Activated T-helper 17 cell treated with anti-CD3 and anti-CD28 coated beads, Interleukin-2, amount 50 U/mL, for 72 hours (primary cell): ENCODE results near the gene VWA3A. TPM values are rescaled to one million over a fixed set of nuclear protein-coding genes. Genes with fewer than 3 reads are reported as not detected.
"Not testable (repeated sequence)": the region's sequence is repeated elsewhere in the genome, so short reads cannot be mapped to it uniquely, and the experiment has no call there.

Experiments used
- ATAC-seq: fragments of 150-1000 bp; cut with Tn5 transposase; replicated peaks from 2 replicates; pipeline ENCODE4 v1.10.0; 2021; ENCODE audit warnings: mild to moderate bottlenecking, moderate library complexity
- H3K27ac Mint-ChIP-seq: one replicate; pipeline ENCODE4 v1.8.0; 2022; ENCODE audit warnings: mixed read lengths
- H3K27me3 Mint-ChIP-seq: one replicate; pipeline ENCODE4 v1.8.0; 2022; ENCODE audit warnings: mixed read lengths
- H3K36me3 Mint-ChIP-seq: one replicate; pipeline ENCODE4 v1.8.0; 2022; ENCODE audit warnings: low read depth, mild to moderate bottlenecking, mixed read lengths
- H3K4me1 Mint-ChIP-seq: one replicate; pipeline ENCODE4 v1.8.0; 2022; ENCODE audit warnings: mixed read lengths
- H3K4me3 Mint-ChIP-seq: one replicate; pipeline ENCODE4 v1.8.0; 2022; ENCODE audit warnings: mild to moderate bottlenecking, mixed read lengths
- H3K9me3 Mint-ChIP-seq: one replicate; pipeline ENCODE4 v1.8.0; 2022; ENCODE audit warnings: mixed read lengths
- total RNA-seq, 2 donors: library from RNA; stranded (reverse); gene quantifications; one replicate each; pipeline ENCODE4 v1.2.3, GENCODE V29; 2022

Gene VWA3A
- total RNA-seq, 2 donors from 2014 or later, result not detected

DNA sequence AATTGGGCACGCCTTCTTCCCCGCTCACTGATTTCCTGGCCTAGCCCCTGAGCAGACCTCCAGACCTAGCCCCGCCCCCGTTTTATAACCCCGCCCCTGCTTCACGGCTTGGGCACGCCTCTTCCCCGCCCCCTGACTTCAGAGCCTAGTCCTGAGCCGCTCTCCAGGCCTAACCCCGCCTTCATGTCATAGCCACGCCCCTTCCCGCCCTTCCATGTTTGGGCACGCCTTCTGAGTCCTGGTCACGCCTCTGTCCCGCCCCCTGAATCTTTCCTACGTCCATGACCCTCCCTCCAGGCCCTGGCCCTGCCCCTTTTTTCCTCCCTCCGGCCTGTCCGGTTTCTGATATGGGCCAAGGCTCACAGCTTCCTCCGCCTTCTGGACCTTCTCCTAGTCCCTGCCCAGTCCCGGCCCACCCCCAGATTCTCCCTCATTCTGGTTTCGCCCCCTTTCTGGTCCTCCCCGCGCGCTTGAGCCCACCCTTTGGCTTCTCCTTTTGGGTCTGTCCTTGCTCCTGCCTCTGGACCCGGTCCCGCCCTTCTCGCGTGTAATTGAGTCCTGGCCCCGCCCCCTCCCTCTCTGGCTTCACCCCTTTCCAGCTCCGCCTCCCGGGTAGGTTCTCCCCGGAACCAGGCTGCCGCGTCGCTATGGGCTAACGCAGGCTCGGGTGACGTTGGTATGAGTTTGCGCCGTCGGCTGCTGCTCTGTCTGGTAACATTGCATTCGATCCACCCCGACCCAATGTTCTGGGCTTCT lies 98.6 kb downstream of the VWA3A start:
- H3K4me3 Mint-ChIP-seq, result peak overlapping the region; percentile 99
- H3K4me1 Mint-ChIP-seq, result peaks cover 39% of the 10 kb centered on the region
- peak; percentile 67 for ATAC-seq
- peak overlapping the region; percentile 99 for H3K27ac Mint-ChIP-seq
- H3K36me3 Mint-ChIP-seq, result peaks cover 22% of the 10 kb centered on the region
- H3K27me3 Mint-ChIP-seq, result no peaks in the 10 kb centered on the region
- peaks cover 9% of the 10 kb centered on the region for H3K9me3 Mint-ChIP-seq

DNA sequence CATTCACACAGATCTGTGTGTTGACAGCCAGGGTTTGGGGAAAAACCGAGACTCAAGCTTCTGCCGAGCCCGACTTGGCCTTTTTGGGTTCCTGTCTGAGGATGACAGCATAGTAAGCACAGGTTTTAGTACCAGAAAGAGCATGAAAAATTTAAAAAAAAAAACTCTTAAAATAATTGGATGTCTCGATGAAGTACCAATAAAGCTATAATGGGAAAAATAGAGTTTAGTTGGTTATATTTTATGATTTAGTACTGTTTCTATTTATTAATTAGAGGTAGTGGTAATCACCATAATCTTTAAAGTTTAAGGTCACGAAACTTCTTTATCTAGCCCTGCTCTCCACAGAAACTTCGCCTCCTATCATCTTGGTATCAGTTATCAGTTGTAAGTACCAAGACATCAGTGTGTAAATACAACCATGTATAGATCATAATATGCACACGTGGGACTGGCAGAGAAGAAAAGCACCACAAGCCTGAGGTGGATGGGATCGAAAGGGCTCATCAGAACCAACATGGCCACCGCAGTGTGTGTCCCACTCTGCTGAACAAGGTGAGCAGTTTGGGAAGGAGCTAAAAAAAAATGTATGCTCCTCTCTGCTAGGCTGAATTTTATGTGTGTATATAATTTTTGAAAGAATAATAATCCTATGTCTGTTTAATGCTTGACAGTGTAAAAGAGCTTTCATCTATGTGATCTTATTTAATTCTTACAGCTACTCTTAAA lies 99.4 kb downstream of the VWA3A start:
- Mint-ChIP-seq H3K27me3 (no peaks in the 10 kb centered on the region), H3K9me3 (peaks cover 9% of the 10 kb centered on the region), H3K4me1 (peaks cover 39% of the 10 kb centered on the region), H3K36me3 (peaks cover 23% of the 10 kb centered on the region), H3K4me3 (peak overlapping the region; percentile 99), H3K27ac (peak overlapping the region; percentile 99)
- ATAC-seq, result no peak

DNA sequence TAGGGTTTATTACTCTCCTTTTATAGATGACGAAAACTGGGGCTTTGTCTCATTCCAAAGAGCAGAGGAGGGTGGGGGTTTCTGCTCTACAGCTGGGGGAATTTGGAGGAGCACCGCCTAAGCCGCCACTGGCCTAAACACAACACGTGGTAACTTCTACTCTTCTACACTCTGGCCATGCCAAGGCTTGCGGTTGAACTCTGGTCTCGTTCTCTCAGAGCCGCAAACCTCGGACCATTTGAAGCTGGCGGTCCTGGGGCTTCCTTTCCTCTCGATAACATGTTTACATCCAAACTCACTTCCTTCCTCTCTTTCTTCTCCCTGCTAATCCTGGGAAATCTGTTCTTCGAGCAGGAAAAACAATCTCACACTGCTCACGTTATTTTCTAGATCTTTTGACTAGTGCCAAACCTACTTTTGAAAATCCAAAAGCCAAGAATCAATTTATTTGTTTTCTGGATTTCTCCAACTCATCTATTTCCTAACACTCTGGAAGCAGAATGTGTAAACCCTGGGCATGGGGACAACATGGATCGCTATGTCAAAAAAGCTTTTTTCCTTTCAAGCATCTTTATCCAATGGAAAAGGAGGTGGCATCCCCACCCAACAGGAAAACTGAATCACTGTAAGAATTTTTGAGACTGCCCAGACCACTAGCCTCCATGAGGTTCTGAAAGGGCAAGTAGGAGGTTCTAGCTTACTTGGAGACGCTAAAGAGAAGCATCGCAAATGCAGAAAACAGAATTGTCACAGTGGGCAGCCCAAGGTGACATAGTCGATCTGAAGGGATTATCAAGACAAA lies 100.1 kb downstream of the VWA3A start:
- H3K27me3 Mint-ChIP-seq, result no peaks in the 10 kb centered on the region
- H3K27ac Mint-ChIP-seq, result peak overlapping the region; percentile 99
- peaks cover 9% of the 10 kb centered on the region for H3K9me3 Mint-ChIP-seq
- peak; percentile 28 for ATAC-seq
- H3K36me3 Mint-ChIP-seq, result peaks cover 23% of the 10 kb centered on the region
- peak overlapping the region; percentile 99 for H3K4me3 Mint-ChIP-seq
- peaks cover 39% of the 10 kb centered on the region for H3K4me1 Mint-ChIP-seq

DNA sequence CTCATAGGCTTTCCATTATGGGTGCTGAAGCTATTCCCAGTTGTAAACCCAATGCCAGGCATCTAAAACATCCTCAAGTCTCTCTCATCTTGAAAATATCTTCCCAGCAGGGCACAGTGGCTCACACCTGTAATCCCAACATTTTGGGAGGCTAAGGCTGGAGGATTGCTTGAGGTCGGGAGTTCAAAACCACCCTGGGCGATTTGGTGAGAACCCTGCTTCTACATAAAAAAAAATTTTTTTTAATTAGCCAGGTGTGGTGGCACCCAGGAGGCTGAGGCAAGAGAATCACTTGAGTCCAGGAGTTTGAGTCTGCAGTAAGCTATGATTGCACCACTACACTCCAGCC lies 100.7 kb downstream of the VWA3A start:
- Mint-ChIP-seq H3K36me3 (peaks cover 23% of the 10 kb centered on the region), H3K9me3 (peaks cover 9% of the 10 kb centered on the region), H3K4me1 (peaks cover 38% of the 10 kb centered on the region), H3K4me3 (peak overlapping the region; percentile 99), H3K27ac (no peak overlapping the region), H3K27me3 (no peaks in the 10 kb centered on the region)
- ATAC-seq, result no peak

DNA sequence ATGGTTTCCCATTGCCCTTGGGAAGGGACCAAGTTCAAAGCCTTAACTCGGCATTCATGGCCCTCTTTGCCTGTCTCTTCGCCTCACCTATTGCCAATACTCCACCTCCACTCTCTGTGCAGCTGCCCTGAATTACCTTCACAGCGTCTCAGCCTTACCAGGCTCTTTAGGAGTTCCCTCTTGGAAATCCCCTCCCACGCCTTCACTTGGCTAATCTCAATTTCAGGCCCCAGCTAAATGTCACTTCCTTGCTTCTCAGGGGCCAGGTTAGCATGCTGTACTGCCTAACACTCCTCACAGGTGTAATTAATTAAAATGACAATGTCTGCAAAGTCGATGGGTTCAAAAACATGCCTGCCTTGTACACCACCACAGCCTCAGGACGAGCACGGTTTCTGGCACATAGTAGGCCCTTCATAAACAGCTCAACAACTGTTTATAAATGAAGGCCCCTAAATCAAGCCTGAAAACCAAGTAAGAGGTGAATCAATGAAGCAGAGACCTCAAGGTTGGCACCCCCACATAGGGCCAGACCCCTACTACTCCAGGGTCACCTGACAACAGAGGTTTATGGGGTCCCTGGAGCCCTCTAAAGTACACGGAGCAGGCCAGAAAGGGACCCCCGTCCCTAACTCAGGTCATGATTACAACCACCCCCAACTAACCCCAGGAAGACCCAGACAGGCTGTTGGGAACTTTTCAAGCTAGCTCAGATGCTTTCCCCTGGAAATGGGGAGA lies 102.5 kb downstream of the VWA3A start:
- H3K4me1 Mint-ChIP-seq, result peaks cover 31% of the 10 kb centered on the region
- H3K9me3 Mint-ChIP-seq, result peaks cover 9% of the 10 kb centered on the region
- peaks cover 23% of the 10 kb centered on the region for H3K36me3 Mint-ChIP-seq
- H3K4me3 Mint-ChIP-seq, result peak overlapping the region; percentile 99
- H3K27me3 Mint-ChIP-seq, result no peaks in the 10 kb centered on the region
- no peak for ATAC-seq
- peak overlapping the region; percentile 100 for H3K27ac Mint-ChIP-seq

DNA sequence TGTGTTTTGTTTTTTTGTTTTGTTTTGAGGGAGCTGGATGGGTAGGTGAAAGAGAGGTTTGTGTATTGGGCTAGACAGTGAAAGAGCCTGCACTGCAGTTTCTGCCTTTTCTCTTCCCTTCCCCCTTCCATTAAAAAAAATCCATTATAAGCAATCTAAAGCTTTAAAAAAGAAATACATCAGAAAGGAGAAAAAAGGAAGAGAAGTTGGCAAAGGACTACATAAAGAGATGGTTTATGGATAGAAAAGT lies 103.0 kb downstream of the VWA3A start:
- H3K27ac Mint-ChIP-seq, result peak overlapping the region; percentile 100
- peaks cover 23% of the 10 kb centered on the region for H3K36me3 Mint-ChIP-seq
- H3K9me3 Mint-ChIP-seq, result peaks cover 9% of the 10 kb centered on the region
- H3K27me3 Mint-ChIP-seq, result no peaks in the 10 kb centered on the region
- H3K4me1 Mint-ChIP-seq, result peaks cover 31% of the 10 kb centered on the region
- ATAC-seq, result no peak
- H3K4me3 Mint-ChIP-seq, result peak overlapping the region; percentile 99

DNA sequence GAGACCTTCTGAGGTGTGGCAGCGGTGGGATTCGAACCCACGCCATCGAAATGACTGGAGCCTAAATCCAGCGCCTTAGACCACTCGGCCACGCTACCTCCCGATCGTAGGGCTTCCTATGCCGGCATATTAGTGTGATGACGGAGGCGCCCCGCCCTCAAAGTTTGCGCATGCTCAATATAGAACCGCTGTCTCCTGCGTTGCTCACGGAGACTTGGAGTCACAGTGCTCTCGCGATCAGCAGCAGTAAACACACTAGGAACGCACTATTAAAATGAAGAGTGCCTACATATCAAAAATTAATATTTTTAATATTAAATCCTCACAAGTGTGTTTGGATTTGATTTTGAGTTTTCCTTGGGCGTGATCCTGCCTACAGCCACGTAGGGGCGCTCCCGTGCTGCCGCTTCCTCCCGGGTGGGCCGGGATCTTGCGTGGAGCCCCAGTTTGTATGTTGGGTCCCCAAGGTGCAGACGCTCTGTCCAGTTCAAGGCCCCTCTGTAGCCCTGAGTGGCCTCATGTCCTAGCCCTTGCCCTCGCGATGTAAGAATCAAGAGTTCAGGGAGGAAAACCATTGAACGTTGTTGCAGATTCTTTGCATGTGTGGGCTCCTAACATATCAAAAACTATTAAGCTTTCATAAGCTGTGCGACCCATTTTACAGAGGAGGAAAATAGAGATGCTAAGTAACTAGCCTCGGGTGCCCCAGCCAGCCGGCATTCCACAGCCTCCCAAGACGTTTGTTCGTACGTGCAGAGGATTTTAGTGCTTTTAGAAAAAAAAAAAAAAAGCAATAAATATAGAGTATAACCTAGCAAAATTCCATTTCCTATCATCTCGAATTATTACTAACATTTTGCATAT lies 103.6 kb downstream of the VWA3A start:
- H3K4me3 Mint-ChIP-seq, result peak overlapping the region; percentile 99
- peak; percentile 20 for ATAC-seq

DNA sequence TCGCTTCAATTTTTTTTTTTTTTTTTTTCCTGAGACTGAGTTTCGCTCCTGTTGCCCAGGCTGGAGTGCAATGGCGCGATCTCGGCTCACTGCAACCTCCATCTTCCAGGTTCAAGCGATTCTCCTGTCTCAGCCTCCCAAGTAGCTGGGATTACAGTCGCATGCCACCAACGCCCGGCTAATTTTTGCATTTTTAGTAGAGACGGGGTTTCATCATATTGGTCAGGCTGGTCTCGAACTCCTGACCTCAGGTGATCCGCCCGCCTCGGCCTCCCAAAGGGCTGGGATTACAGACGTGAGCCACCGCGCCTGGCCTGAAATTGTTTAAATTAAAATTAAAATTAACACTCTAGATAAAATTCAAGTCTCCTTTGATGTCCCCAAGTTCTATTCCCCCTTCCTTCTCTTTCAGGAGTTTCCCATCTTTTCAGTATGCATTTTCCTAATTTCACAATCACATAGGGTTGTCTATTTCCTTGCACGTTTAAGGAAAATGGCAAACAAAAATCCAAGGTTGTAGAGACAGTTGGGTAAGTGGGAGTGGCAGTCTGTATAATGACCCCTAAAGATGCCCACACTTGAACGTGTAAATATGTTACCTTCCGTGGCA lies 104.3 kb downstream of the VWA3A start:
- peak overlapping the region; percentile 99 for H3K4me3 Mint-ChIP-seq
- peaks cover 23% of the 10 kb centered on the region for H3K36me3 Mint-ChIP-seq
- H3K9me3 Mint-ChIP-seq, ATAC-seq, H3K27me3 Mint-ChIP-seq: not testable (repeated sequence)
- H3K27ac Mint-ChIP-seq, result peak overlapping the region; percentile 42
- H3K4me1 Mint-ChIP-seq, result peaks cover 31% of the 10 kb centered on the region

More for the DNA sequence above, 103.6 kb downstream of the VWA3A start:
- H3K4me1 Mint-ChIP-seq, result peaks cover 31% of the 10 kb centered on the region
- H3K27ac Mint-ChIP-seq, result peak overlapping the region; percentile 100
- H3K36me3 Mint-ChIP-seq, result peaks cover 23% of the 10 kb centered on the region
- peaks cover 9% of the 10 kb centered on the region for H3K9me3 Mint-ChIP-seq
- no peaks in the 10 kb centered on the region for H3K27me3 Mint-ChIP-seq

DNA sequence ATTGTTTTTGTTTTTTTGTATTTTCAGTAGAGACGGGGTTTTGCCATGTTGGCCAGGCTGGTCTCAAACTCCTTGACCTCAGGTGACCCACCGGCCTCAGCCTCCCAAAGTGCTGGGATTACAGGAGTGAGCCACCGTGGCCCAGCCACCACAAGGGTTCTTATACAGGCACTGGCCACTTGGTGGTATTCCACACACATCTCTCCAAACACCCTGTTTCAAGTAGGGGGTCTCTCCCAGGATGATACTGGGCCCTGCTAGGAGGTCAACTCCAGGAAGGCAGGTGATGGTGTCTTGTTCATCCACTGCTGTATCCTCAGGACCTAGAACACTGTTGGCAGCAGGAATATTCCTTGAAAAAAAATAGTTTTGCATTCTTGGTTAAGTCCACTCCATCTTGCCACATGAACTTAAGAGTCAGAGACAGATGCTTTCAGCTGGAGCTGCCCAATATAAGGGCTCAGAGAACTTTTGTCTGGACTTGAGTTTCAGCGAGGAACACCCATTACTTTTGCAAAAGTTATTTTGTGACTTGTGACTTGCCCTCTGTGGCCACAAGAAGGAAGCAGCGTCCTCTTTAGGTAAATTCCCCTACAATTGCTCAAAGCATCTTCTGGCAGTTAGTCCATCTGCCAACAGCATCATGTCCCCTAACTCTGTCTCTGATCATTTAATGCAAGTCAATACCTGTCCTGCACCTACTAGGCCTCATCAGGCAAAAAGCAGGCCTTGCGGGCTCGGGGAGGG lies 106.4 kb downstream of the VWA3A start:
- no peak overlapping the region for H3K4me3 Mint-ChIP-seq
- peaks cover 19% of the 10 kb centered on the region for H3K36me3 Mint-ChIP-seq
- H3K4me1 Mint-ChIP-seq, result peaks cover 26% of the 10 kb centered on the region
- H3K27me3 Mint-ChIP-seq, result no peaks in the 10 kb centered on the region
- H3K9me3 Mint-ChIP-seq, result peaks cover 4% of the 10 kb centered on the region
- peak overlapping the region; percentile 58 for H3K27ac Mint-ChIP-seq
- no peak for ATAC-seq

DNA sequence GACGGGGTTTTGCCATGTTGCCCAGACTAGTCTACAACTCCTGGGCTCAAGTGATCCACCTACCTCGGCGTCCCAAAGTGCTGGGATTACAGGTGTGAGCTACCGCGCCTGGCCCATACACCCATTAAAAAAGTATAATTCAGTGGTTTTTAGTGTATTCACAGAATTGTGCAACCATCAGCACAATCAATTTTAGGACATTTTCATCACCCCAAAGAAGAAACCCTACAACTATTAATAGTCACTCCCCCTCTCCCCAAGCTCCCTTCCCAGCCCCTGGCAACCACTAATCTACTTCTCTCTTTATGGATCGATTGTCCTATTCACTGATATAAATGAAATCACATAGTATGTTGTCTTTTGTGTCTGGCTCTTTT lies 109.9 kb downstream of the VWA3A start:
- ATAC-seq, result no peak
- Mint-ChIP-seq H3K9me3 (no peaks in the 10 kb centered on the region), H3K27me3 (no peaks in the 10 kb centered on the region), H3K4me3 (no peak overlapping the region), H3K27ac (no peak overlapping the region), H3K4me1 (peaks cover 5% of the 10 kb centered on the region), H3K36me3 (peaks cover under 1% of the 10 kb centered on the region)

DNA sequence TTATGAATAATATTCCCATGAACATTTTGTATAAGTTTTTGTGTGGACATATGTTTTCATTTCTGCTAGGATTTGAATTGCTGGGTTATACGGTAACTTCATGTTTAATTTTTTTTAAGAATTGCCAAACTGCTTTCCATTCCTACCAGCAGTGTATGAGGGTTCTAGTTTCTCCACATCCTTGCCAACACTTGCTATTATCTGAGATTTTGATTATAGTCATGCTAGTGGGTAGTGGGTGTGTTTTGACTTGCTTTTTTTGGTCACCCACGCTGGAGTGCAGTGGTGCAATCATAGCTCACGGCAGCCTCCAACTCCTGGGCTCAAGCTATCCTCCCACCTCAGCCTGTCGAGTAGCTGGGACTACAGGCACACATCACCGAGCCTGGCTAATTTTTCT lies 110.8 kb downstream of the VWA3A start:
- no peak overlapping the region for H3K4me3 Mint-ChIP-seq
- ATAC-seq, result no peak
- H3K9me3 Mint-ChIP-seq, result no peaks in the 10 kb centered on the region
- peaks cover 12% of the 10 kb centered on the region for H3K4me1 Mint-ChIP-seq
- no peaks in the 10 kb centered on the region for H3K27me3 Mint-ChIP-seq
- H3K36me3 Mint-ChIP-seq, result peaks cover 6% of the 10 kb centered on the region
- no peak overlapping the region for H3K27ac Mint-ChIP-seq

DNA sequence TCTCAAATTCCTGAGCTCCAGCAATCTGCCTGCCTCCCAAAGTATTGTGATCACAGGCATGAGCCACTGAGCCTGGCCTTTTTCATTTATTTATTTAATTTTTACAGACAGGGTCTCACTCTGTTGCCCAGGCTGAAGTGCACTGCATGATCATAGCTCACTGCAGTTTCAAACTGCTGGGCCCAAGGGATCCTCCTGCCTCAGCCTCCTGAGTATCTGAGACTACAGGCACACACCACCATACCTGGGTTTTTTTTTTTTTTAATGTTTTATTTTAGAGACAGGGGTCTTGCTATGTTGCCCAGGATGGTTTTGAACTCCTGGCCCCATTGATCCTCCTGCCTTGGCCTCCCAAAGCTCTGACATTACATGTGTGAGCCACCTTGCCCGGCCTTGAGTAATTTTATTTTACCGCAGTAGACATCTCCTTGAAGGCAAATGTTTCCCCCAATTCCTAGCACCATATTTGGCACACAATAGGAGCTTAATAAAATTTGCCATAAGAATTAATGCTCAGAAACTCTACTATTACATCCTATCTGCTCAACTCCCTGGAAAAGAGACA lies 111.8 kb downstream of the VWA3A start:
- Mint-ChIP-seq H3K9me3 (no peaks in the 10 kb centered on the region), H3K4me3 (peak overlapping the region; percentile 90), H3K27ac (peak overlapping the region; percentile 39), H3K27me3 (no peaks in the 10 kb centered on the region), H3K4me1 (peaks cover 7% of the 10 kb centered on the region), H3K36me3 (peaks cover 6% of the 10 kb centered on the region)
- no peak for ATAC-seq
